HCT116 (cell line): ENCODE results near the gene CD2BP2.

Source experiments
- POLR2A ChIP-seq: IDR thresholded peaks from 2 replicates; pipeline ENCODE4 v1.7.0; 2011; ENCODE audit warnings: borderline replicate concordance; ENCODE audit not compliant: insufficient read depth, insufficient read length; ENCODE audit errors: extremely low read depth
- SP1 ChIP-seq: IDR thresholded peaks from 2 replicates; pipeline ENCODE4 v1.6.1; 2012; ENCODE audit warnings: low read depth
- TF ChIP-seq, protein P1 (sequence below), 3 experiments: fragments of 200-600 bp in 1 of 3; sonication (generic) in 1 of 3; IDR thresholded peaks in 2 of 3; conservative IDR thresholded peaks in 1 of 3; 2 replicates each; pipeline ENCODE4 v1.5.1; 2012 to 2017; ENCODE audit warnings: low read depth in 2 of 3, low read length in 2 of 3, antibody characterized with exemption in 1 of 3, borderline replicate concordance in 1 of 3, control low read depth in 1 of 3, mild to moderate bottlenecking in 1 of 3, mixed read lengths in 1 of 3, mixed run types in 1 of 3, moderate library complexity in 1 of 3; ENCODE audit not compliant: insufficient read depth in 1 of 3
- TF ChIP-seq, protein P2 (sequence below): IDR thresholded peaks from 2 replicates; pipeline ENCODE4 v1.6.1; 2012; ENCODE audit warnings: low read depth

DNA sequence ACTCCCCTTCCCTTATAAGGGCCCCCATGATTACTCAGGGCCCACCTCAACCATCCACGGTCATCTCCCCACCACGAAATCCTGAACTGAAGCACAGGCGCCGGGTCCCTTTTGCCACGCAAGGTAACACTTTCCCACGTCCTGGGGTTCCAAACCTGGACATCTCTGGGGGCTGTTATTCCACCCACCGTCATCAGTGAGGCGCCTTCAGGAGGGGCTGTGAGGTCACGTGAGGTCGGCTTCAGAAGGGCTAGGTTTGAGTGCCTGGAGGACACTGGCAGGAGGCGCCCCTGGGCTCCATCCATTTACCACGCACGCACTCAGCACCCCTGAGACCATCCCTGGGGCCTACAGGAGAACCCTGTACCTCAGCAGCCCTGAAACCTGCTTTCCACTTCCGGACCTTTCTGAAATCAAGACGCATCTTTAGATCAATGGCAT, 4.1 kb downstream of the CD2BP2 start:
- TF ChIP-seq POLR2A, result no peak
- TF ChIP-seq, protein P1, sequence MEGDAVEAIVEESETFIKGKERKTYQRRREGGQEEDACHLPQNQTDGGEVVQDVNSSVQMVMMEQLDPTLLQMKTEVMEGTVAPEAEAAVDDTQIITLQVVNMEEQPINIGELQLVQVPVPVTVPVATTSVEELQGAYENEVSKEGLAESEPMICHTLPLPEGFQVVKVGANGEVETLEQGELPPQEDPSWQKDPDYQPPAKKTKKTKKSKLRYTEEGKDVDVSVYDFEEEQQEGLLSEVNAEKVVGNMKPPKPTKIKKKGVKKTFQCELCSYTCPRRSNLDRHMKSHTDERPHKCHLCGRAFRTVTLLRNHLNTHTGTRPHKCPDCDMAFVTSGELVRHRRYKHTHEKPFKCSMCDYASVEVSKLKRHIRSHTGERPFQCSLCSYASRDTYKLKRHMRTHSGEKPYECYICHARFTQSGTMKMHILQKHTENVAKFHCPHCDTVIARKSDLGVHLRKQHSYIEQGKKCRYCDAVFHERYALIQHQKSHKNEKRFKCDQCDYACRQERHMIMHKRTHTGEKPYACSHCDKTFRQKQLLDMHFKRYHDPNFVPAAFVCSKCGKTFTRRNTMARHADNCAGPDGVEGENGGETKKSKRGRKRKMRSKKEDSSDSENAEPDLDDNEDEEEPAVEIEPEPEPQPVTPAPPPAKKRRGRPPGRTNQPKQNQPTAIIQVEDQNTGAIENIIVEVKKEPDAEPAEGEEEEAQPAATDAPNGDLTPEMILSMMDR (IDR thresholded peaks at IDR 0.05 in 2 of 3, conservative IDR thresholded peaks at IDR 0.05 in 1 of 3; ENCODE audit: borderline replicate concordance in 1 of 3, insufficient read depth in 1 of 3, low read depth in 2 of 3, low read length in 2 of 3), result no peak
- no peak for TF ChIP-seq SP1
- TF ChIP-seq, protein P2, sequence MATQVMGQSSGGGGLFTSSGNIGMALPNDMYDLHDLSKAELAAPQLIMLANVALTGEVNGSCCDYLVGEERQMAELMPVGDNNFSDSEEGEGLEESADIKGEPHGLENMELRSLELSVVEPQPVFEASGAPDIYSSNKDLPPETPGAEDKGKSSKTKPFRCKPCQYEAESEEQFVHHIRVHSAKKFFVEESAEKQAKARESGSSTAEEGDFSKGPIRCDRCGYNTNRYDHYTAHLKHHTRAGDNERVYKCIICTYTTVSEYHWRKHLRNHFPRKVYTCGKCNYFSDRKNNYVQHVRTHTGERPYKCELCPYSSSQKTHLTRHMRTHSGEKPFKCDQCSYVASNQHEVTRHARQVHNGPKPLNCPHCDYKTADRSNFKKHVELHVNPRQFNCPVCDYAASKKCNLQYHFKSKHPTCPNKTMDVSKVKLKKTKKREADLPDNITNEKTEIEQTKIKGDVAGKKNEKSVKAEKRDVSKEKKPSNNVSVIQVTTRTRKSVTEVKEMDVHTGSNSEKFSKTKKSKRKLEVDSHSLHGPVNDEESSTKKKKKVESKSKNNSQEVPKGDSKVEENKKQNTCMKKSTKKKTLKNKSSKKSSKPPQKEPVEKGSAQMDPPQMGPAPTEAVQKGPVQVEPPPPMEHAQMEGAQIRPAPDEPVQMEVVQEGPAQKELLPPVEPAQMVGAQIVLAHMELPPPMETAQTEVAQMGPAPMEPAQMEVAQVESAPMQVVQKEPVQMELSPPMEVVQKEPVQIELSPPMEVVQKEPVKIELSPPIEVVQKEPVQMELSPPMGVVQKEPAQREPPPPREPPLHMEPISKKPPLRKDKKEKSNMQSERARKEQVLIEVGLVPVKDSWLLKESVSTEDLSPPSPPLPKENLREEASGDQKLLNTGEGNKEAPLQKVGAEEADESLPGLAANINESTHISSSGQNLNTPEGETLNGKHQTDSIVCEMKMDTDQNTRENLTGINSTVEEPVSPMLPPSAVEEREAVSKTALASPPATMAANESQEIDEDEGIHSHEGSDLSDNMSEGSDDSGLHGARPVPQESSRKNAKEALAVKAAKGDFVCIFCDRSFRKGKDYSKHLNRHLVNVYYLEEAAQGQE, result no peak
